H9 (cell line): Measurements from ENCODE around the gene REEP1. TPM values are rescaled to one million over a fixed set of nuclear protein-coding genes. Genes with fewer than 3 reads are reported as not detected.
"Not testable (repeated sequence)": the region's sequence is repeated elsewhere in the genome, so short reads cannot be mapped to it uniquely, and the experiment has no call there.

Experiments
- DNase-seq: peaks from one replicate; pipeline ENCODE4 v3.0.0-alpha.2; 2017
- H2AFZ ChIP-seq: one replicate; pipeline ENCODE4 v1.6.1; 2013; ENCODE audit warnings: mild to moderate bottlenecking, low read length, control low read depth, moderate library complexity
- H2AK5ac ChIP-seq: 2 replicates; pipeline ENCODE4 v1.6.1; 2013; ENCODE audit warnings: low read length, control low read depth, mixed read lengths; ENCODE audit not compliant: insufficient read length
- H2BK120ac ChIP-seq: one replicate; pipeline ENCODE4 v1.6.1; 2013; ENCODE audit warnings: low read depth, mild to moderate bottlenecking, low read length, control low read depth, inconsistent platforms; ENCODE audit not compliant: poor library complexity, severe bottlenecking
- H2BK12ac ChIP-seq: 2 replicates; pipeline ENCODE4 v1.6.1; 2013; ENCODE audit warnings: low read length, control low read depth, mixed read lengths, low read depth; ENCODE audit not compliant: insufficient read length
- H2BK15ac ChIP-seq: 2 replicates; pipeline ENCODE4 v1.6.1; 2013; ENCODE audit warnings: low read depth, low read length, control low read depth
- H2BK20ac ChIP-seq: one replicate; pipeline ENCODE4 v1.6.1; 2013; ENCODE audit warnings: low read depth, mild to moderate bottlenecking, low read length, control low read depth, inconsistent platforms; ENCODE audit not compliant: poor library complexity, severe bottlenecking
- H2BK5ac ChIP-seq: 2 replicates; pipeline ENCODE4 v1.6.1; 2013; ENCODE audit warnings: low read length, control low read depth, mixed read lengths; ENCODE audit not compliant: insufficient read length
- H3K14ac ChIP-seq: 2 replicates; pipeline ENCODE4 v1.6.1; 2013; ENCODE audit warnings: low read length, control low read depth; ENCODE audit not compliant: insufficient read depth
- H3K18ac ChIP-seq: 2 replicates; pipeline ENCODE4 v1.6.1; 2013; ENCODE audit warnings: low read depth, mild to moderate bottlenecking, mixed read lengths, low read length, control low read depth; ENCODE audit not compliant: insufficient read length
- H3K23ac ChIP-seq: 2 replicates; pipeline ENCODE4 v1.6.1; 2013; ENCODE audit warnings: low read length, control low read depth, mixed read lengths, low read depth; ENCODE audit not compliant: insufficient read length
- H3K23me2 ChIP-seq: 2 replicates; pipeline ENCODE4 v1.6.1; 2013; ENCODE audit warnings: low read depth, mild to moderate bottlenecking, mixed read lengths, low read length, control low read depth; ENCODE audit not compliant: insufficient read length, poor library complexity, severe bottlenecking
- H3K27ac ChIP-seq: 2 replicates; pipeline ENCODE4 v1.5.1; 2013; ENCODE audit warnings: low read length, control low read depth, mixed read lengths, low read depth; ENCODE audit not compliant: insufficient read length
- H3K27me3 ChIP-seq: 2 replicates; pipeline ENCODE4 v1.6.1; 2013; ENCODE audit warnings: low read length, control low read depth, inconsistent platforms; ENCODE audit not compliant: insufficient read depth
- H3K4ac ChIP-seq: 2 replicates; pipeline ENCODE4 v1.6.1; 2013; ENCODE audit warnings: low read depth, mild to moderate bottlenecking, control low read depth, inconsistent platforms, low read length, moderate library complexity
- H3K4me1 ChIP-seq: 2 replicates; pipeline ENCODE4 v1.6.1; 2013; ENCODE audit warnings: low read length, control low read depth, inconsistent platforms; ENCODE audit not compliant: insufficient read depth
- H3K4me2 ChIP-seq: 2 replicates; pipeline ENCODE4 v1.6.1; 2013; ENCODE audit warnings: low read length, control low read depth, mixed read lengths; ENCODE audit not compliant: insufficient read length, insufficient read depth
- H3K56ac ChIP-seq: 2 replicates; pipeline ENCODE4 v1.6.1; 2013; ENCODE audit warnings: low read depth, mild to moderate bottlenecking, mixed read lengths, low read length, control low read depth; ENCODE audit not compliant: insufficient read length
- H3K79me1 ChIP-seq: 2 replicates; pipeline ENCODE4 v1.6.1; 2013; ENCODE audit warnings: low read depth, mild to moderate bottlenecking, moderate library complexity, low read length, control low read depth, inconsistent platforms; ENCODE audit not compliant: insufficient read depth, poor library complexity, severe bottlenecking
- H3K79me2 ChIP-seq: 2 replicates; pipeline ENCODE4 v1.6.1; 2013; ENCODE audit warnings: low read length, control low read depth, inconsistent platforms; ENCODE audit not compliant: insufficient read depth
- H3K9ac ChIP-seq: 2 replicates; pipeline ENCODE4 v1.6.1; 2013; ENCODE audit warnings: low read length, control low read depth, mixed read lengths; ENCODE audit not compliant: insufficient read length; ENCODE audit errors: extremely low read depth
- H3K9me3 ChIP-seq: one replicate; pipeline ENCODE4 v1.6.1; 2013; ENCODE audit warnings: low read depth, low read length, inconsistent platforms; ENCODE audit not compliant: control insufficient read depth
- H3T11ph ChIP-seq: one replicate; pipeline ENCODE4 v1.6.1; 2013; ENCODE audit warnings: mild to moderate bottlenecking, low read length, control low read depth, inconsistent platforms
- H4K20me1 ChIP-seq: one replicate; pipeline ENCODE4 v1.6.1; 2013; ENCODE audit not compliant: control insufficient read depth, insufficient read length, insufficient read depth
- H4K5ac ChIP-seq: 2 replicates; pipeline ENCODE4 v1.6.1; 2013; ENCODE audit warnings: low read depth, mild to moderate bottlenecking, mixed read lengths, low read length, control low read depth; ENCODE audit not compliant: insufficient read length
- H4K8ac ChIP-seq: replicated peaks from 2 replicates; pipeline ENCODE4 v1.6.1; 2013; ENCODE audit warnings: low read length, control low read depth, mixed read lengths, low read depth; ENCODE audit not compliant: insufficient read length
- H4K91ac ChIP-seq: 2 replicates; pipeline ENCODE4 v1.6.1; 2013; ENCODE audit warnings: low read depth, mild to moderate bottlenecking, moderate library complexity, mixed read lengths, low read length, control low read depth; ENCODE audit not compliant: insufficient read length
- H3K27ac Mint-ChIP-seq, 3 experiments: 2 replicates in 2 of 3; 3 replicates in 1 of 3; pipeline ENCODE4 v1.8.0; 2020 to 2021; ENCODE audit warnings: mixed read lengths in 3 of 3, mild to moderate bottlenecking in 1 of 3, moderate library complexity in 1 of 3
- H3K27me3 Mint-ChIP-seq: 2 replicates; pipeline ENCODE4 v1.8.0; 2021; ENCODE audit warnings: low read depth, mild to moderate bottlenecking, moderate library complexity, mixed read lengths
- H3K36me3 Mint-ChIP-seq, 3 experiments: 2 replicates in 2 of 3; 3 replicates in 1 of 3; pipeline ENCODE4 v1.8.0; 2020 to 2021; ENCODE audit warnings: low read depth in 3 of 3, mixed read lengths in 3 of 3; ENCODE audit not compliant: insufficient read depth in 1 of 3
- H3K4me1 Mint-ChIP-seq, 2 experiments: 2 replicates each; pipeline ENCODE4 v1.8.0; 2020; ENCODE audit warnings: mixed read lengths in 2 of 2
- H3K4me3 Mint-ChIP-seq, 2 experiments: 2 replicates in 1 of 2; 3 replicates in 1 of 2; pipeline ENCODE4 v1.8.0; 2020 to 2021; ENCODE audit warnings: mild to moderate bottlenecking in 2 of 2, mixed read lengths in 2 of 2, moderate library complexity in 1 of 2
- H3K9me3 Mint-ChIP-seq, 2 experiments: 2 replicates in 1 of 2; 3 replicates in 1 of 2; pipeline ENCODE4 v1.8.0; 2020; ENCODE audit warnings: mild to moderate bottlenecking in 2 of 2, mixed read lengths in 2 of 2, moderate library complexity in 1 of 2
- CTCF ChIP-seq: fragments of 200-600 bp; sonication (generic); conservative IDR thresholded peaks from 3 replicates; pipeline ENCODE4 v1.8.0; 2021; ENCODE audit warnings: antibody characterized with exemption, mild to moderate bottlenecking
- WGBS: extraction: QIAGEN DNeasy Blood & Tissue Kit; methylation state at CpG from one replicate; pipeline ENCODE4 v1.1.7; 2013; ENCODE audit warnings: missing lambda C conversion rate, low lambda C conversion rate, mixed read lengths; ENCODE audit not compliant: insufficient read length; ENCODE audit errors: extremely low coverage; 5-methylcytosine and 5-hydroxymethylcytosine counted together
- total RNA-seq: library from RNA; stranded (reverse); gene quantifications from 2 replicates; pipeline ENCODE4 v1.2.1, GENCODE V29; 2021

The REEP1 gene
- total RNA-seq, 1 experiment from 2014 or later: 1.3 TPM

- H3K23me2 ChIP-seq: no peaks in the 10 kb centered on the region
- H3K27me3 Mint-ChIP-seq: no peaks in the 10 kb centered on the region
- H3K4me1 ChIP-seq: no peaks in the 10 kb centered on the region; the same call in 1 of the 2 replicates
- no peak overlapping the region for H3K56ac ChIP-seq
- no peak overlapping the region for H4K91ac ChIP-seq
- H2BK20ac ChIP-seq: no peak overlapping the region
- H3K9me3 ChIP-seq: no peaks in the 10 kb centered on the region
- H3K27ac Mint-ChIP-seq: no peak overlapping the region
- no peak overlapping the region for H3K9ac ChIP-seq
- H3K79me1 ChIP-seq: no peaks in the 10 kb centered on the region
- H3K14ac ChIP-seq: no peak overlapping the region
- no peak overlapping the region for H2AK5ac ChIP-seq
- H2BK12ac ChIP-seq: no peak overlapping the region
- H2BK120ac ChIP-seq: no peak overlapping the region
- H3T11ph ChIP-seq: no peak overlapping the region
- peaks cover 2% of the 10 kb centered on the region for H4K20me1 ChIP-seq
- H2BK15ac ChIP-seq: no peak overlapping the region
- no peak for TF ChIP-seq CTCF
- peaks cover 6 to 7% of the 10 kb centered on the region in 2 experiments for H3K4me1 Mint-ChIP-seq
- H3K4me2 ChIP-seq: no peak overlapping the region
- DNase-seq: no peak
- H3K18ac ChIP-seq: no peak overlapping the region
- no peak overlapping the region for H3K23ac ChIP-seq
- H2BK5ac ChIP-seq: no peak overlapping the region
- H3K4ac ChIP-seq: no peak overlapping the region
- no peak overlapping the region for H2AFZ ChIP-seq
- H3K79me2 ChIP-seq: no peaks in the 10 kb centered on the region
- no peak overlapping the region for H4K5ac ChIP-seq
- H3K9me3 Mint-ChIP-seq: no peaks in the 10 kb centered on the region
- no peaks in the 10 kb centered on the region for H3K36me3 Mint-ChIP-seq
- no peak overlapping the region for H3K4me3 Mint-ChIP-seq
- no CpG with 5 or more reads among the region's 4 CpGs for WGBS
- H3K27me3 ChIP-seq: no peaks in the 10 kb centered on the region
- H3K27ac ChIP-seq: no peak overlapping the region
- no peak overlapping the region for H4K8ac ChIP-seq
These were observed 108.2 kb downstream of the REEP1 start for GRCh38 chr2:86229221-86229620.

DNA sequence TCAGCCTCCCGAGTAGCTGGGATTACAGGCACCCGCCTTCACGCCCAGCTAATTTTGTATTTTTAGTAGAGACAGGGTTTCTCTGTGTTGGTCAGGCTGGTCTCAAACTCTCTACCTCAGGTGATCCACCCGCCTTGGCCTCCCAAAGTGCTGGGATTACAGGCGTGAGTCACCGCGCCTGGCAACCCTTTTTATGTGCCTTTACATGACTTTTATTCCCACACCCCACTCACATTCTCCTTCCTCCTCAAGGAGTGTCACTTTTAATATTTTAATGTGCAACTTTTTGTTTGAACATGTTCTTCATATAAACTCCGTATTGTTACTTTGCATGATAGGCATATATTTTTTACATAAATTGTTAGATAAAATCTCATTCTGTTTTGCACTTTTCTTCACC lies 108.9 kb downstream of the REEP1 start:
- H2AK5ac ChIP-seq, H4K5ac ChIP-seq, H3K4ac ChIP-seq, H3K4me1 ChIP-seq, H3T11ph ChIP-seq, H2BK15ac ChIP-seq, H3K9ac ChIP-seq, H3K56ac ChIP-seq, H3K18ac ChIP-seq, H3K23ac ChIP-seq, H4K8ac ChIP-seq, H2AFZ ChIP-seq, H3K27ac ChIP-seq, H3K27ac Mint-ChIP-seq, H4K91ac ChIP-seq, H4K20me1 ChIP-seq, H2BK5ac ChIP-seq, H3K27me3 ChIP-seq, DNase-seq, H3K27me3 Mint-ChIP-seq, H3K4me2 ChIP-seq, H2BK120ac ChIP-seq, H3K9me3 Mint-ChIP-seq, H3K36me3 Mint-ChIP-seq, H3K79me2 ChIP-seq, H3K14ac ChIP-seq, H3K4me3 Mint-ChIP-seq, H3K79me1 ChIP-seq, H3K9me3 ChIP-seq, H2BK12ac ChIP-seq, H2BK20ac ChIP-seq, H3K23me2 ChIP-seq: not testable (repeated sequence)
- no CpG with 5 or more reads among the region's 8 CpGs for WGBS
- H3K4me1 Mint-ChIP-seq: peaks cover 3 to 10% of the 10 kb centered on the region in 2 experiments
